ENCODE results near the gene CNTNAP2. TPM values are rescaled to one million over a fixed set of nuclear protein-coding genes. Genes with fewer than 3 reads are reported as not detected.

CNTNAP2 gene
- total RNA-seq, 1 experiment from 2014 or later = 0.03 TPM

GRCh38 chr7:146791344-146792285 lies 675.0 kb downstream of the CNTNAP2 start:
- Histone ChIP-seq H3K9me3 (ENCODE audit: control insufficient read depth, insufficient read depth, low read depth, low read length) (no peaks in the 10 kb centered on the region), H3K4me1 (ENCODE audit: control insufficient read depth, insufficient read depth, low read length) (no peaks in the 10 kb centered on the region), H3K27me3 (ENCODE audit: control insufficient read depth, insufficient read depth, low read length) (no peaks in the 10 kb centered on the region), H3K36me3 (ENCODE audit: control insufficient read depth, insufficient read depth, low read length) (no peaks in the 10 kb centered on the region), H3K27ac (ENCODE audit: low read length) (no peak overlapping the region), H3K4me3 (ENCODE audit: low read depth in 2 of 2, low read length in 2 of 2) (no peak overlapping the region)
- DNase-seq (ENCODE audit: low read depth, low spot score) (no peak), ATAC-seq (no peak)
- intact Hi-C loops (cut with micrococcal nuclease; ENCODE audit: unreplicated experiment) (no loop called here), in situ Hi-C loops (cut with HindIII; ENCODE audit: low pct_unique_long_range_greater_than_20kb, low sequenced_read_pairs) (no loop called here)
- ChIA-PET CTCF (no interaction called here), POLR2A (no interaction called here)
- no peak for TF ChIP-seq POLR2AphosphoS5 (IDR thresholded peaks at IDR 0.05; ENCODE audit: low read depth, low read length)
- no peak for TF ChIP-seq SIN3A (IDR thresholded peaks at IDR 0.05; ENCODE audit: borderline replicate concordance, insufficient read depth, low read depth, low read length)
- no peak for TF ChIP-seq TCF7L2 (IDR thresholded peaks at IDR 0.05; ENCODE audit: low read depth, low read length)
- TF ChIP-seq CTCF (IDR thresholded peaks at IDR 0.05) = no peak
- TF ChIP-seq REST (IDR thresholded peaks at IDR 0.05; ENCODE audit: insufficient read depth in 1 of 2, low read depth in 2 of 2, low read length in 1 of 2) = no peak
- no TSS peak for BruUV-seq (replicated peaks)

- DNase-seq (ENCODE audit: low read depth, low spot score) = no peak
- Histone ChIP-seq H3K27me3 (ENCODE audit: control insufficient read depth, insufficient read depth, low read length) (no peaks in the 10 kb centered on the region), H3K27ac (ENCODE audit: low read length) (no peak overlapping the region), H3K4me1 (ENCODE audit: control insufficient read depth, insufficient read depth, low read length) (no peaks in the 10 kb centered on the region), H3K36me3 (ENCODE audit: control insufficient read depth, insufficient read depth, low read length) (no peaks in the 10 kb centered on the region), H3K9me3 (ENCODE audit: control insufficient read depth, insufficient read depth, low read depth, low read length) (peaks cover 3% of the 10 kb centered on the region), H3K4me3 (ENCODE audit: low read depth in 2 of 2, low read length in 2 of 2) (no peak overlapping the region)
- POLR2A ChIA-PET = no interaction called here
- CTCF ChIA-PET = no interaction called here
- in situ Hi-C loops (cut with HindIII; ENCODE audit: low pct_unique_long_range_greater_than_20kb, low sequenced_read_pairs) (no loop called here), intact Hi-C loops (cut with micrococcal nuclease; ENCODE audit: unreplicated experiment) (no loop called here)
- no TSS peak for BruUV-seq (replicated peaks)
- TF ChIP-seq POLR2AphosphoS5 (IDR thresholded peaks at IDR 0.05; ENCODE audit: low read depth, low read length) (no peak), SIN3A (IDR thresholded peaks at IDR 0.05; ENCODE audit: borderline replicate concordance, insufficient read depth, low read depth, low read length) (no peak), TCF7L2 (IDR thresholded peaks at IDR 0.05; ENCODE audit: low read depth, low read length) (no peak), REST (IDR thresholded peaks at IDR 0.05; ENCODE audit: insufficient read depth in 1 of 2, low read depth in 2 of 2, low read length in 1 of 2) (no peak), CTCF (IDR thresholded peaks at IDR 0.05) (no peak)
- no peak for ATAC-seq
Measured at GRCh38 chr7:146804620-146805019, 688.0 kb downstream of the CNTNAP2 start.
